ENCODE measurements around the gene BCR. TPM values are rescaled to one million over a fixed set of nuclear protein-coding genes. Genes with fewer than 3 reads are reported as not detected.

The BCR gene
- total and polyA plus RNA-seq, 2 of the 8 experiments (the other 6 are each of a cell fraction or from before 2014, with no cell fraction given), result 66.7 to 130 TPM

- no peak for FAIRE-seq
- H3K4me1 ChIP-seq (replicated peaks in 1 of 4; ENCODE audit: control insufficient read depth in 3 of 4, insufficient read depth in 4 of 4, low read length in 3 of 4), result no peaks in the 10 kb centered on the region
- H2BK5ac ChIP-seq (ENCODE audit: low read depth, low read length), result no peak overlapping the region
- no peak overlapping the region for H3K18ac ChIP-seq (ENCODE audit: extremely low read depth, low read length)
- peaks cover 3 to 34% (median 13%) of the 10 kb centered on the region in 4 experiments; a peak in 6 of 8 replicates for H3K36me3 ChIP-seq (ENCODE audit: control insufficient read depth in 2 of 4, insufficient read depth in 4 of 4, low read length in 3 of 4)
- no peak for DNase-seq (ENCODE audit: low read depth in 1 of 2, low spot score in 2 of 2)
- H3K9ac ChIP-seq (replicated peaks in 1 of 4; ENCODE audit: extremely low read depth in 1 of 4, low read depth in 3 of 4, low read length in 3 of 4), result no peak overlapping the region
- H4K5ac ChIP-seq (ENCODE audit: insufficient read length, low read depth, low read length), result no peak overlapping the region
- H3K14ac ChIP-seq (ENCODE audit: insufficient read length), result no peak overlapping the region
- no peak overlapping the region for H3K56ac ChIP-seq (replicated peaks; ENCODE audit: insufficient read length, low read depth, low read length)
- H3K27ac ChIP-seq (ENCODE audit: low read depth, low read length), result no peak overlapping the region
- H4K8ac ChIP-seq (ENCODE audit: extremely low read depth, insufficient read depth, low read length), result no peak overlapping the region
- ChIA-PET POLR2A (ENCODE audit: partially characterized antibody) (no interaction called here), CTCF (ENCODE audit: partially characterized antibody) (interaction anchor here (0.8 to 2.6 kb wide), 2 partner anchors 17 to 84 kb away, joined by 3 to 7 read pairs; no protein-coding TSS in a partner anchor)
- H3K79me2 ChIP-seq (ENCODE audit: control insufficient read depth in 1 of 2, insufficient read depth in 2 of 2, low read length in 2 of 2), result no peaks in the 10 kb centered on the region
- no peak overlapping the region for H2BK15ac ChIP-seq (ENCODE audit: low read length)
- H2BK12ac ChIP-seq (ENCODE audit: low read depth, low read length), result no peak overlapping the region
- H3K4me3 ChIP-seq (ENCODE audit: extremely low read depth in 1 of 4, insufficient read depth in 2 of 4, low read depth in 3 of 4, low read length in 4 of 4), result no peak overlapping the region
- no peak overlapping the region for H2BK20ac ChIP-seq (ENCODE audit: low read length)
- H2BK120ac ChIP-seq (replicated peaks; ENCODE audit: low read depth, low read length), result no peak overlapping the region
- H3K9me3 ChIP-seq (ENCODE audit: insufficient read depth in 2 of 2, low read depth in 1 of 2, low read length in 1 of 2), result no peaks in the 10 kb centered on the region
- H2AFZ ChIP-seq (ENCODE audit: low read length), result no peak overlapping the region
- no peak overlapping the region for H3K23ac ChIP-seq (ENCODE audit: insufficient read length)
- H3K23me2 ChIP-seq (ENCODE audit: low read depth, low read length), result no peaks in the 10 kb centered on the region
- no peak overlapping the region for H2AK5ac ChIP-seq (ENCODE audit: low read depth, low read length)
- no peak overlapping the region for H3K4ac ChIP-seq (replicated peaks; ENCODE audit: insufficient read length, low read depth, low read length)
- peaks cover 2 to 7% of the 10 kb centered on the region in 2 experiments for H4K20me1 ChIP-seq (replicated peaks in 1 of 2; ENCODE audit: control insufficient read depth in 1 of 2, insufficient read depth in 2 of 2, low read length in 2 of 2)
- TF ChIP-seq SP2 (IDR thresholded peaks at IDR 0.05; ENCODE audit: low read length), result no peak
- TF ChIP-seq RNF2 (IDR thresholded peaks at IDR 0.05; ENCODE audit: borderline replicate concordance, low read depth, low read length, missing control alignments, poor library complexity, severe bottlenecking), result no peak
- TF ChIP-seq POLR2A (IDR thresholded peaks at IDR 0.05; ENCODE audit: control extremely low read depth in 1 of 2, low read depth in 2 of 2, low read length in 2 of 2), result 0 out of 3 replicates have a peak, but pooled peaks of 1 of the 2 experiments have one; percentile 2
- no peaks in the 10 kb centered on the region for H3K79me1 ChIP-seq (ENCODE audit: low read depth, low read length)
- WGBS, 2 experiments (ENCODE audit: extremely low coverage in 1 of 2, insufficient coverage in 1 of 2, insufficient read length in 1 of 2, insufficient replicate concordance in 2 of 2, low coverage in 1 of 2, low lambda C conversion rate in 2 of 2, missing lambda C conversion rate in 1 of 2), result 94% methylated on average over 6 of the region's 7 CpGs; no CpG with 5 or more reads in 1 of the 2 experiments
- no peak overlapping the region for H3K4me2 ChIP-seq (ENCODE audit: insufficient read depth in 1 of 2, low read depth in 2 of 2, low read length in 2 of 2)
- no peak overlapping the region for H4K91ac ChIP-seq (replicated peaks; ENCODE audit: insufficient read length, low read length)
- no peaks in the 10 kb centered on the region for H3K27me3 ChIP-seq (replicated peaks in 1 of 4; ENCODE audit: control insufficient read depth in 3 of 4, extremely low read depth in 1 of 4, insufficient read depth in 3 of 4, low read length in 3 of 4)
These were observed 121.3 kb downstream of the BCR start for GRCh38 chr22:23301591-23301990.

Data from H1 (cell line).